GM21423 (cell line): ENCODE results near the gene DCLRE1A.

ENCODE experiments used
- ATAC-seq: cut with Tn5 transposase; IDR thresholded peaks from one replicate; pipeline ENCODE4 v1.9.1; 2021; ENCODE audit warnings: mild to moderate bottlenecking, moderate library complexity; ENCODE audit not compliant: unreplicated experiment

Gene DCLRE1A

DNA sequence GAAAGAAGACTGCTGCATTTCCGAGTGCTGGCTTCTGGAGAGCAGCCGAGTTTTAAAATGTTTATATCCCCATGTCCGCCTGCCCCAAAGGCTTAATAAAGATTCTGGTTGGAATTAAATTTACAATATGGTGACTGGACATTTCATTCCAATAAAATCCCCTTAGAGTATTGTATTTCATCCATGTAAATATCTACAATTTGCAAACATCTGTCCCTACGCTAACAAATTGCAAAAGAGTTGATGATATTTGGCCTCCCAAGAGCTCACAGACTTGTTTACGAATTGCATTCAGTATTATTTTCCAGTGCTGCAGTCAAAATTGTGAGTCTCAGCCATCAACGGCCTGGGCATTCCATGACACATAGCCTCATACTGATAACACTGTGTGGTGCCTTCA, 52.3 kb downstream of the DCLRE1A start:
- no peak for ATAC-seq

DNA sequence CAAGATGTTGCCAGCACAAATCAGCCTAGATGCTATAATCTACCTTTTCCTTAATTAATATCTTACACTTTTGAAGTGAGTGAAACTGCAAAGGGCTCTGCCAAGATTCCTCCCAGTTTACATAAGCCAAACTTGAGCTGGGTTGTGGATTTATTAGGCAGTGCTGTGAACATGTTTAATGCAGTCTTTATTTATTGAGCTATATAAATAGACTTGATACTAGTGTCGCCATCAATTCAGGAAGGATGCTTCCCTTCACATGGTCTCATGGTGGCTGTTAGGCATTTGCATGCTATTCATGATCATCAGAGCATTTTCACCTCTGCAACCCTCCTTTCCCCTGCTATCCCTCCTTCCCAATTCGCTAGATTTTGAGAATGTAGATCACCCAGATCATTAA, 62.2 kb downstream of the DCLRE1A start:
- no peak for ATAC-seq

DNA sequence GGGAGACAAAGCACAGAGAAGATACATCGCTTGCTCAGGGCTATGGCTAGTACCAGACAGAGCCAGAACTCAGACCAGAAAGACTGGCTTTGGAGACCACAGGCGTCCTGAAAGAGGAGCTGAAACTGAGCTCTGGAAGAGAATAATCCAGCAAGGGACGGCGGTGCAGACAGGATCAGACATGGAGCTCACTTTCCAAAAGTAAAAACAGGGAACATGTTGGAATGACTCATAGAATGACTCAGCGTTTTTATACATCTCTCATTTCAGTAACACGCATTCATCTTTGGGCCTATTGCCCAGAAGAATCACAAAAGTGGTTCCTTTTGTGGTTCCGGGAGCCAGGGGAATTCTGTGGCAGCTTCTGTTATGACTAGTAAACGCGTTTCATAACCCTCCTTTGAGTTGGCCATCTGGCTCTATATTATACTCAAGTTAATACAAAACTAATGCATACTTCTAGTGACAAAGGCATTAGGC, 65.2 kb downstream of the DCLRE1A start:
- peak; percentile 70 for ATAC-seq
